GM18499 (cell line): ENCODE data around the gene SMC6.

Experiments used
- ATAC-seq: cut with Tn5 transposase; IDR thresholded peaks from one replicate; pipeline ENCODE4 v1.9.1; 2021; ENCODE audit warnings: moderate number of reproducible peaks; ENCODE audit not compliant: insufficient read depth, unreplicated experiment

Gene SMC6

GRCh38 chr2:17620841-17621240, 132.8 kb downstream of the SMC6 start:
- ATAC-seq, result no peak

- ATAC-seq, result no peak
Measured at GRCh38 chr2:17620280-17620679, 133.3 kb downstream of the SMC6 start.

- ATAC-seq, result no peak
Measured at GRCh38 chr2:17617955-17618354, 135.7 kb downstream of the SMC6 start.

GRCh38 chr2:17617516-17617915, 136.1 kb downstream of the SMC6 start:
- ATAC-seq, result no peak

GRCh38 chr2:17616405-17616804, 137.2 kb downstream of the SMC6 start:
- no peak for ATAC-seq

GRCh38 chr2:17615728-17616351, 137.8 kb downstream of the SMC6 start:
- ATAC-seq, result no peak

GRCh38 chr2:17615147-17615546, 138.5 kb downstream of the SMC6 start:
- ATAC-seq, result no peak

- no peak for ATAC-seq
Measured at GRCh38 chr2:17614174-17614930, 139.3 kb downstream of the SMC6 start.
